Activated T-helper 17 cell treated with anti-CD3 and anti-CD28 coated beads, Interleukin-2, amount 50 U/mL, for 72 hours (primary cell): ENCODE measurements around the gene SERPINB6. TPM values are rescaled to one million over a fixed set of nuclear protein-coding genes. Genes with fewer than 3 reads are reported as not detected.
"Not testable (repeated sequence)": the region's sequence is repeated elsewhere in the genome, so short reads cannot be mapped to it uniquely, and the experiment has no call there.

Source experiments
- ATAC-seq: fragments of 150-1000 bp; cut with Tn5 transposase; replicated peaks from 2 replicates; pipeline ENCODE4 v1.10.0; 2021; ENCODE audit warnings: mild to moderate bottlenecking, moderate library complexity
- H3K27ac Mint-ChIP-seq: one replicate; pipeline ENCODE4 v1.8.0; 2022; ENCODE audit warnings: mixed read lengths
- H3K27me3 Mint-ChIP-seq: one replicate; pipeline ENCODE4 v1.8.0; 2022; ENCODE audit warnings: mixed read lengths
- H3K36me3 Mint-ChIP-seq: one replicate; pipeline ENCODE4 v1.8.0; 2022; ENCODE audit warnings: low read depth, mild to moderate bottlenecking, mixed read lengths
- H3K4me1 Mint-ChIP-seq: one replicate; pipeline ENCODE4 v1.8.0; 2022; ENCODE audit warnings: mixed read lengths
- H3K4me3 Mint-ChIP-seq: one replicate; pipeline ENCODE4 v1.8.0; 2022; ENCODE audit warnings: mild to moderate bottlenecking, mixed read lengths
- H3K9me3 Mint-ChIP-seq: one replicate; pipeline ENCODE4 v1.8.0; 2022; ENCODE audit warnings: mixed read lengths
- total RNA-seq, 2 donors: library from RNA; stranded (reverse); gene quantifications; one replicate each; pipeline ENCODE4 v1.2.3, GENCODE V29; 2022

SERPINB6 gene
- total RNA-seq, 2 donors from 2014 or later, result 22.1 to 26.0 TPM

DNA sequence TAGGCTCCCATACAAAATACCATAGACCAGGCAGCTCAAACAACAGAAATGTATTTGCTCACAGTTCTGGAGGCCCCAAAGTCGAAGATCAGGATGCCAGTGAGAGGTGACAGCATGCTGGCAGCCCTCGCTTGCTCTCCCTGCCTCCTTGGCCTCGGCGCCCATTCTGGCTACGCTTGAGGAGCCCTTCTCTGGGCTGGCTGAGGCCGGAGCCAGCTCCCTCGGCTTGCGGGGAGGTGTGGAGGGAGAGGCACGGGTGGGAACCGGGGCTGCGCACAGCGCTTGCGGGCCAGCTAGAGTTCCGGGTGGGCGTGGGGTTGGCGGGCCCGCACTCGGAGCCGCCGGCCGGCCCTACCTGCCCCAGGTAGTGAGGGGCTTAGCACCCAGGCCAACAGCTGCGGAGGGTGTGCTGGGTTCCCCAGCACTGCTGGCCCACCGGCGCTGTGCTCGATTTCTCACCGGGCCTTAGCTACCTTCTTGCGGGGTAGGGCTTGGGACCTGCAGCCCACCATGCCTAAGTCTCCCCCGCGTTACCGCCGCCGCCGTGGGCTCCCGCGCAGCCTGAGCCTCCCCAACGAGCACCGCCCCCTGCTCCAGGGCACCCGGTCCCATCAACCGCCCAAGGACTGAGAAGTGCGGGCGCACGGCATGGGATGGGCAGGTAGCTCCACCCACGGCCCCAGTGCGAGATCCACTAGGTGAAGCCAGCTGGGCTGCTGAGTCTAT lies 35.6 kb downstream of the SERPINB6 start:
- H3K27me3 Mint-ChIP-seq, result no peaks in the 10 kb centered on the region
- H3K27ac Mint-ChIP-seq, result no peak overlapping the region
- peaks cover 7% of the 10 kb centered on the region for H3K36me3 Mint-ChIP-seq
- H3K4me1 Mint-ChIP-seq, result peaks cover 33% of the 10 kb centered on the region
- no peak overlapping the region for H3K4me3 Mint-ChIP-seq
- peaks cover 8% of the 10 kb centered on the region for H3K9me3 Mint-ChIP-seq
- no peak for ATAC-seq

DNA sequence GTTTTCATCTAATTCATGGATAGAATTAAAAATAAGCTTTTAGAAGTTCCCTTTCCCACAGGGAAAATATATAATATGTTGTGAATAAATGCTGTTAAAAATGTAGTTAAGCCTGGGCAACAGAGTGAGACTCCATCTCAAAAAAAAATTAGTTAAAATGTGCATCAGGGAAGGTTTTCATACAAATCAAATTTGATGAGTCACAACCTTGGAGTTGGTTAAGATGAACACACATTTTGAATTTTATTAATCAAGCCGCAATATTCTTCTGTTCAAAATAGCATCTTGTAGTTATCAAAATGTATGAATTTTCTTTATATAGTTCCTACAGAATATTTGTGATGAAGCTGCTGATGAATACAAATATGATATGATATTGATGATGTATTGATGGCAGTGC lies 37.3 kb downstream of the SERPINB6 start:
- H3K4me3 Mint-ChIP-seq, result no peak overlapping the region

DNA sequence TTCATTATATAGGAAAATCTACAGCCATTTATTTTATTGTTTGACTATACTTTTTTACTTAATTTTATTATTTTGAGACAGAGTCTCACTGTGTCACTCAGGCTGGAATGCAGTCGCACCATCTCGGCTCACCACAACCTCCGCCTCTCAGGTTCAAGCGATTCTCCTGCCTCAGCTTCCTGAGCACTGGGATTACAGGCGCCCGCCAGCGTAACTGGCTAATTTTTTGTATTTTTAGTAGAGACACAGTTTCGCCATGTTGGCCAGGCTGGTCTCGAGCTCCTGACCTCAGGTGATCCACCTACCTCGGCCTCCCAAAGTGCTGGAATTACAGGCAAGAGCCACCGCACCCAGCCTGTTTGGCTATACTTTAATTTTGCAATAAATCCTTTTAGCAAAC lies 38.5 kb downstream of the SERPINB6 start:
- not testable (repeated sequence) for H3K36me3 Mint-ChIP-seq, H3K4me3 Mint-ChIP-seq, ATAC-seq, H3K27me3 Mint-ChIP-seq, H3K27ac Mint-ChIP-seq, H3K9me3 Mint-ChIP-seq
- peaks cover 19% of the 10 kb centered on the region for H3K4me1 Mint-ChIP-seq

More for the DNA sequence above, 37.3 kb downstream of the SERPINB6 start:
- Mint-ChIP-seq H3K27me3 (no peaks in the 10 kb centered on the region), H3K36me3 (peaks cover 7% of the 10 kb centered on the region), H3K9me3 (peaks cover 4% of the 10 kb centered on the region), H3K4me1 (peaks cover 28% of the 10 kb centered on the region), H3K27ac (no peak overlapping the region)
- no peak for ATAC-seq

DNA sequence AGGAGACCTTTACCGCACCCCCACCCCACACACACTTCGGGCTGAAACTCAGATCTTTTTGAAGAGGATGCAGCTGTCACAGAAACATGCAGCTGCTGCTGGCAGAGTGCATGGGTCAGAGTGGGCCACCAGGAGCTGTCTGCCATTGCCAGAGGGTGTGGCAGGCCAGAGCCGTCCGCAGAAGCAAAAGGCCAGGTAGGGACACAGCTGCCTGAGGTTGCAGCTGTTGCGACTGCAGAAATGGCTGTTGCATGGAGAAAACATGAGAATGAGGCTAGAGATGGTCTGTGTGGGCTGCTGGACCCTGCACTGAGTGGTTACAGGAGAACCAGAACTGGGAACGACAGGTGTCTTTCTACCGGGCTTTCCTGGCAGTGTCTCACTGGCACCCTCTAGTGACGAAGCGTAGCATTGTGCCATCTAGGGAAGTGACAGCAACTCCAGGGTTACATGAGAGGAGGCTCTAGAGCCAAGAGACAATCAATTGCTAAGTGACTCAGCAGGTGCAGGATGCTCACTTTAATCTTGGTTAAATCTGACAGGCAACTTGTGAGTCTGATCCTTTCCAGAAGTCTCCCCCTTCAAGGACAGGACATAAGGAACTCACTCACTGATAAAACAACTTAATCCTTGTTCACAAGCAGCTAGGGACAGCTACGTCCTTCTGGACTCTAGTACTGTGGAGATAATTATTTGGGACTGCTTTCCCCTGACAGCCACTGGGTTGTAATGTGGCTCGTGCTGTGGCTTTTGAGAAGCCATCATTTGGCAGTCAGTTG lies 39.2 kb downstream of the SERPINB6 start:
- Mint-ChIP-seq H3K4me3 (no peak overlapping the region), H3K27ac (no peak overlapping the region), H3K36me3 (peaks cover 6% of the 10 kb centered on the region), H3K27me3 (no peaks in the 10 kb centered on the region), H3K9me3 (peaks cover 4% of the 10 kb centered on the region), H3K4me1 (peaks cover 17% of the 10 kb centered on the region)
- peak; percentile 86 for ATAC-seq

DNA sequence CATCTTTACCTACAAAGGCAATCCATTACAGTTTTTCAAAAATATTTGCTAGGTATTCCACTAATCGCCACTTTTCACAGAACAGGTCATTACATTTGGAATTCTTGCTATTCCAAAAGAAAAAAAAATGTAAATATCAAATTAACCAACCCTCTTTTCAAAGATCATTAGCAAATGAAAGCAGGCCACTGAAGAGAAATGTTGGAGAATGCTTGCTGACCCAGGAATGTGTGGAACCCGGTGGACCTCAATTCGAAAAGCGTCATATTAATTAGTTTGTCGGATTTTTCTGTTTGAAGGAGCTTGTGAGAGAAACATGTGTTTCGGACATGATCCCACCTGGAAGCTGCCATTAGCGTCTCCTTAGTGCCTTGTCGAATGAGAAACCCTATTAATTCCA lies 40.3 kb downstream of the SERPINB6 start:
- Mint-ChIP-seq H3K4me3 (no peak overlapping the region), H3K9me3 (no peaks in the 10 kb centered on the region), H3K27ac (no peak overlapping the region), H3K36me3 (no peaks in the 10 kb centered on the region), H3K27me3 (no peaks in the 10 kb centered on the region), H3K4me1 (peaks cover 7% of the 10 kb centered on the region)
- no peak for ATAC-seq

DNA sequence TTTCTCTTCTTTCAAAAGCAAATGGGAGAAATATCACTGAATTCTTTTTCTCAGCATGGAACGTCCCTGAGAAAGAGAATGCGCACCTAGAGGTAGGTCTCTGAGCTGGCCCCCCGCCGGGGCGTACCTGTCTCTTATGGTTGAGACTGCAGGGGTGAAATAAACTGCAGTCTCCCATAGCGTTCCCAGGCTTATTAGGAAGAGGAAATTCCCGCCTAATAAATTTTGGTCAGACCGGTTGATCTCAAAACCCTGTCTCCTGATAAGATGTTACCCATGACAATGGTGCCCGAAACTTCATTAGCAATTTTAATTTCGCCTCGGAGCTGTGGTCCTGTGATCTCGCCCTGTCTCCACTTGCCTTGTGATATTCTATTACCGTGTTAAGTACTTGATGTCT lies 43.4 kb downstream of the SERPINB6 start:
- H3K27ac Mint-ChIP-seq, H3K27me3 Mint-ChIP-seq, H3K4me3 Mint-ChIP-seq, H3K4me1 Mint-ChIP-seq, H3K36me3 Mint-ChIP-seq, H3K9me3 Mint-ChIP-seq, ATAC-seq: not testable (repeated sequence)

DNA sequence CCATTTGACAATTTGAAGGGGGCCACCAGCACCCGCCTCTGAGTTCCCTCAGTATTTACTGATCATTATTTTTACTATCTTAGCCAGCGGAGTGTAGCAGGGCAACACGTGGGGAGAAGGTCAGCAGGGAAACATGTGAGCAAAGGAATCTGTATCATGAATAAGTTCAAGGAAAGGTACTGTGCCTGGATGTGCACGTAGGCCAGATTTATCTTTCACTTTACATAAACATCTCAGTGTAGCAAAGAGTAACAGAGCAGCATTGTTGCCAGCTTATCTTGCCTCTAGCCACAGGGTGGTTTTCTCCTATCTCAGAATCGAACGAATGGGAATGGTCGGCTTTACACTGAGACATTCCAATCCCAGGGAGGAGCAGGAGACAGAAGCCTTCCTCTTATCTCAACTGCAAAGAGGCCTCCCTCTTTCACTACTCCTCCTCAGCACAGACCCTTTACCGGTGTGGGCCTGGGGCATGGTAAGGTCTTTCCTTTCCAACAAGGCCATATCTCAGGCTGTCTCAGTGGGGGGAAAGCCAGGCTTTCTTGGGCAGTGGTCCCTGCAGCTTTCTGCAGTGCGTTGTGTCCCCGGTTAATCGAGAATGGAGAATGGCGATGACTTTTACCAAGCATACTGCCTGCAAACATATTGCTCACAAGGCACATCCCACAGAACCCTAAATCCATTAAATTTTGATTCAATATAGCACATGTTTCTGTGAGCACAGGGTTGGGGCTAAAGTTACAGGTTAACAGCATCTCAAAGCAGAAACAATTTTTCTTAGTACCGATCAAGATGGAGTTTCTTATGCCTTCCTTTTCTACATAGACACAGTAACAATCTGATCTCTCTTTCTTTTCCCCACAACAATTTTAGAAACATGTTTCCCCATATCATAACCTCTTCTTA lies 45.3 kb downstream of the SERPINB6 start:
- not testable (repeated sequence) for H3K36me3 Mint-ChIP-seq, H3K27me3 Mint-ChIP-seq, H3K4me3 Mint-ChIP-seq, H3K9me3 Mint-ChIP-seq, ATAC-seq, H3K4me1 Mint-ChIP-seq, H3K27ac Mint-ChIP-seq

DNA sequence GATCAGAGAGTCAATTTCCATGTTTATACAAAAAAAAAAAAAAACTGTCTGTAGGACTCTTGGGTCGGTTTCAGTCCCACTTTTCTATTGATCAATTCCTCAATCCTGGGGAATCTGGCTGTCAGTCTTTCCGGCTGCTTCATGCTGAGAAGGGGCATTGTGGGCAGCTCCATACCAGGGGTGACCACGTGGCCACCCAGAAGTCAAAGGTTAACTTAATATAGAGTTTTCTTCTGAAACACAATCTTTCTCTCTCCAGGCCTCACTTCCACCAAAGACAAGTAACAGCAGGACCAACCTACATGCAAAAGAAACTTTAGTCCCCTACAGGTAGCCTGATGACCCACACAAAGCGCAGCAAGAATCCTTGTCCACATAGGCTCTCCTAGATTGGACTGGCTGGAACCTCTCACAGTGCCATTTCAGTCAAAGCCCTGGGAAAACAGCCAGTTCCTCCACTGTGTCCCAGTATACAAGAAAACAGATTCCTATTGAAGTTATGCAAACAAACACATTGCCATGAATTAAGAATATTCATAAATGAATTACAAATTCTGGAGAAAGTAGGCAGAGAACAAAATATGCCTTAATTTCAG lies 49.7 kb downstream of the SERPINB6 start:
- Mint-ChIP-seq H3K4me1 (peaks cover 9% of the 10 kb centered on the region), H3K36me3 (no peaks in the 10 kb centered on the region), H3K27ac (no peak overlapping the region)

DNA sequence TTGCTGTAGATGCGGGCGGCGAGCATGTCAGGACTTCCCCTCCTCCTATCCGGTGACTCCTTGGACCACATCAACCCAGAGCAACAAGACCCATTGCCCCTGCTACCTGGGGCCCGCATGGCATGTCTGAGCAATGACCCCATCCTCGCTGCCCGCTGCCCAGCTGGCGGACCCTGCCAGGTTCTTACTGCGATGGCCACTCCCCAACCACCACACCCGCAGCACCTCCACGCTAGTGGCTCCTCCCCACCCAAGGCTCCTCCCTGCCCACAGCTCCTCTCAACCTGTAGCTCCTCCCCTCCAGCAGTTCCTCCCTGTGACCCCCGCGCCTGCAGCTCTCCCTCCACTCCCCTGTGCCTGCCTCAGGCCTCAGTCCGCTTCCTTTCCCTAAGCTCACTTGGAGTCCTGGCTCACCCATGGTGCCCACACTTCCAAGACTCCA lies 50.7 kb downstream of the SERPINB6 start:
- no peaks in the 10 kb centered on the region for H3K9me3 Mint-ChIP-seq
- no peaks in the 10 kb centered on the region for H3K27me3 Mint-ChIP-seq
- peaks cover 9% of the 10 kb centered on the region for H3K4me1 Mint-ChIP-seq
- H3K27ac Mint-ChIP-seq, result no peak overlapping the region
- H3K4me3 Mint-ChIP-seq, result no peak overlapping the region
- ATAC-seq, result no peak
- H3K36me3 Mint-ChIP-seq, result no peaks in the 10 kb centered on the region

More for the DNA sequence above, 49.7 kb downstream of the SERPINB6 start:
- H3K27me3 Mint-ChIP-seq, result no peaks in the 10 kb centered on the region
- no peak overlapping the region for H3K4me3 Mint-ChIP-seq
- ATAC-seq, result no peak
- no peaks in the 10 kb centered on the region for H3K9me3 Mint-ChIP-seq

DNA sequence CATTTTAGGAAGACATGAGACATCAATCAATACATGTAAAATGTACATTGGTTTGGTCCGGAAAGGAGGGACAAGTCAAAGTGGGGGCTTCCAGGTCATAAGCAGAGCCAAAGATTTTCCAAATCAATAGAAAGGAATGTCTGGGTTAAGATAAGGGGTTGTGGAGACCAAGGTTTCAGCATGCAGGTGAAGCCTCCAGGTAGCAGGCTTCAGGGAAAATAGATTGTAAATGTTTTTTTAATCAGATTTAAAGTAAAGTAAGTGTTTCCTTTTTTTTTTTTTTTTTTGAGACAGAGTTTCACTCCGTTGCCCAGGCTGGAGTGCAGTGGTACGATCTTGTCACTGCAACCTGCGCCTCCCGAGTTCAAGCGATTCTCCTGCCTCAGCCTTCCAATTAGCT lies 51.5 kb downstream of the SERPINB6 start:
- Mint-ChIP-seq H3K27ac (no peak overlapping the region), H3K36me3 (no peaks in the 10 kb centered on the region), H3K27me3 (no peaks in the 10 kb centered on the region), H3K4me3 (no peak overlapping the region), H3K4me1 (peaks cover 9% of the 10 kb centered on the region), H3K9me3 (no peaks in the 10 kb centered on the region)
- no peak for ATAC-seq

DNA sequence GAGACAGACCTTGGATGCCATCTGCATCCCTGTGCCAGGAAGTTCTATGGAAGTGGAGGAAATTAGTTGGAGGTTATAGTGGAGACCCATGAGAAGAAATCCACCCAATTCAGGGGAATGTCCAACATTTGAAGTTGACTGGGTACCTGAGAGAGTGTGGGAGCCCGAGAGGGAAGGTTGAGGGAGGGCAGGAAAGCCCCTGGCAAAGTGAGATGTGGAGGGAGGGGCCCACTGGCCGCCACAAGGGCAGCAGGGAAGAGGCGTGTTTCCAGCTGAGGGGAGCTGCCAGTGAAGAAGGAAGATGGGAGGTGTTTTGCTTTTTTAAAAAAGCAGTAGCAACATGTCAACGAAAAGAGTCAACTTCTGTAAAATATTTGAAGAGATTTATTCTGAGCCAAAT lies 52.0 kb downstream of the SERPINB6 start:
- H3K4me3 Mint-ChIP-seq, result peak overlapping the region; percentile 52
- no peaks in the 10 kb centered on the region for H3K27me3 Mint-ChIP-seq

DNA sequence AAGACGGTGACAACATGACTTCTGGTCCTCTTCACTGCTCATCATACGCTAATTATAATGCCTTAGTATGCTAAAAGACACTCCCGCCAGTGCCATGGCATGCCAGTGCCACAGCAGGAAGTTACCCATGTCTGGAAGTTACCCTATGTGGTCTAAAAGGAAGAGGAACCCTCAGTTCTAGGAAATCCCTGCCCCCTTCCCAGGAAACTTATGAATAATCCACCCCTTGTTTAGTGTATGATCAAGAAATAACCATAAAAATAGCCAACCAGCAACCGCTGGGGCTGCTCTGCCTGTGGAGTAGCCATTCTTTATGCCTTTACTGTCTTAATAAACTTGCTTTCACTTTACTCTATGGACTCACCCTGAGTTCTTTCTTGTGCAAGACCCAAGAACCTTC lies 52.4 kb downstream of the SERPINB6 start:
- H3K9me3 Mint-ChIP-seq, result no peaks in the 10 kb centered on the region
- H3K27ac Mint-ChIP-seq, result peak overlapping the region; percentile 3
- no peaks in the 10 kb centered on the region for H3K27me3 Mint-ChIP-seq
- H3K4me1 Mint-ChIP-seq, result peaks cover 9% of the 10 kb centered on the region
- H3K36me3 Mint-ChIP-seq, result no peaks in the 10 kb centered on the region
- peak; percentile 76 for ATAC-seq
- H3K4me3 Mint-ChIP-seq, result peak overlapping the region; percentile 52

More for the DNA sequence above, 52.0 kb downstream of the SERPINB6 start:
- Mint-ChIP-seq H3K4me1 (peaks cover 9% of the 10 kb centered on the region), H3K36me3 (no peaks in the 10 kb centered on the region), H3K27ac (peak overlapping the region; percentile 3), H3K9me3 (no peaks in the 10 kb centered on the region)
- no peak for ATAC-seq

DNA sequence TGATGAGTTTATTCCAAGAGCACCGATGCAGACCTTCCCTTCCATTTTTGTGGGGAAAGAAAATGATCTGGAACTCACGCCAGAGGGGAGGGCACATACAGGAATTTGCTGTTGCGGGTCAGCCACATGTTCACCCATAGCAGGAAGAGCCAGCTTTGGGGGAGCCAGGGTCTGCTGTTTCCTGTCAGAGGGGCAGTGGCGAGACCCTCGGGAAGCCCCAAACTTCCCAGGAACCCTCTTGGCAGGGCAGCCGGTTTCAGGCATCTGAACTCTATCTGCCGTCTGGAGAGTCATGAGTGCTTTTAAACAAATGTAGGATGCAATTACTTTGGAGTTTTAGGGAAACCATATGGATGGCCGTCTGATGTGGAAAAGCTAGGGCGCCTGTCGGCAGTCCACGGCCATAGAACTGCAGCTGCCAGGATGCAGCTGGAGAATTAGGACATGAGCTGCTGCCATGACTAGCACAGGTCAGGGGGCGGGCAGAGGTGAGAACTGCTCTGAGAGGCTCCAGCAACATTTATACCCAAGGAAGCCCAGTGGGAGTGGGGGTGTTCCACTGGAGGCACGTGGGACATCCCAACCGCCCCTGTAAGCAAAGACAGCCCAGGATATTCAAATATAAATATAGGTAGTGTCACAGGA lies 53.4 kb downstream of the SERPINB6 start:
- no peaks in the 10 kb centered on the region for H3K36me3 Mint-ChIP-seq
- no peak overlapping the region for H3K27ac Mint-ChIP-seq
- H3K27me3 Mint-ChIP-seq, result no peaks in the 10 kb centered on the region
- H3K4me1 Mint-ChIP-seq, result peaks cover 9% of the 10 kb centered on the region
- no peak for ATAC-seq
- H3K4me3 Mint-ChIP-seq, result no peak overlapping the region
- no peaks in the 10 kb centered on the region for H3K9me3 Mint-ChIP-seq

DNA sequence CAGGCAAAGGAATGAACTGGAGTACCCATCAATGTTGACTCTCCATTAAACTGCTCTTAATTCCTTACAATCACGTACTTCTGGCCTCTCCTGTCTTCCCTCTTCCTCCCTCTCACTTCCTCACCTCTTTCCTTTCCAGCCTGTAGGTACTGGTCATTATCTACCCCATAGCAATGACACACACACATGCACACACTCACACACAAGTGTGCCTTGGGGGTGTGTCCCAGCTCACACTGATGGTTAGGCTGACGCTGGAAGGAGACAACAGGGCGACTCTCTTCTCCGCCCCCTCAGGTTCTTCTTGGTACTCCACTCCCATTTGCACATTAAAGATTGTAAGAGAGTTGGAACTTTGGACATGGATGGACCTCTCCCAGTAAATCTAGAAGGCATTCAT lies 54.3 kb downstream of the SERPINB6 start:
- Mint-ChIP-seq H3K27me3 (no peaks in the 10 kb centered on the region), H3K9me3 (no peaks in the 10 kb centered on the region), H3K4me1 (peaks cover 9% of the 10 kb centered on the region), H3K4me3 (no peak overlapping the region), H3K36me3 (no peaks in the 10 kb centered on the region), H3K27ac (no peak overlapping the region)
- ATAC-seq, result no peak
